Transverse colon (tissue), 4 donors: ENCODE results near the gene CRNN. TPM values are rescaled to one million over a fixed set of nuclear protein-coding genes. Genes with fewer than 3 reads are reported as not detected.

Source experiments
- DNase-seq: peaks from one replicate; pipeline ENCODE4 v3.0.0-alpha.2; 2019
- H3K27ac ChIP-seq, 4 donors: fragments of 200-600 bp; sonication (generic); 2 replicates each; pipeline ENCODE4 v1.5.1; 2016 to 2018; ENCODE audit warnings: inconsistent platforms in 4 of 4
- H3K27me3 ChIP-seq: fragments of 200-600 bp; sonication (generic); 2 replicates; pipeline ENCODE4 v1.5.1; 2017; ENCODE audit warnings: inconsistent platforms
- H3K36me3 ChIP-seq, 4 donors: fragments of 200-600 bp; sonication (generic); 2 replicates each; pipeline ENCODE4 v1.5.1; 2017 to 2019; ENCODE audit warnings: inconsistent platforms in 4 of 4
- H3K4me1 ChIP-seq, 4 donors: fragments of 200-600 bp; sonication (generic); 2 replicates each; pipeline ENCODE4 v1.5.1; 2017 to 2020; ENCODE audit warnings: inconsistent platforms in 4 of 4
- H3K4me3 ChIP-seq, 4 donors: fragments of 200-600 bp; sonication (generic); 1 replicate in 1 of 4; 2 replicates in 3 of 4; pipeline versions ENCODE4 v1.5.1 to v1.6.1; 2017 to 2019; ENCODE audit warnings: inconsistent platforms in 4 of 4
- H3K9me3 ChIP-seq, 2 donors: fragments of 200-600 bp; sonication (generic); 2 replicates each; pipeline ENCODE4 v1.5.1; 2017 to 2019; ENCODE audit warnings: inconsistent platforms in 2 of 2
- CTCF ChIP-seq, 5 experiments: fragments of 200-600 bp in 3 of 5; fragments of 450-650 bp in 2 of 5; sonication (generic) in 3 of 5; IDR thresholded peaks; 1 replicate in 2 of 5; 2 replicates in 3 of 5; pipeline ENCODE4 v1.5.1; 2016 to 2017; ENCODE audit warnings: antibody characterized with exemption in 5 of 5, inconsistent platforms in 3 of 5, mild to moderate bottlenecking in 2 of 5, moderate library complexity in 1 of 5
- EP300 ChIP-seq: sonication (generic); formaldehyde crosslinking; IDR thresholded peaks from one replicate; pipeline ENCODE4 v1.6.1; 2017; ENCODE audit warnings: antibody characterized with exemption, low read depth
- POLR2A ChIP-seq: fragments of 450-650 bp; IDR thresholded peaks from one replicate; pipeline ENCODE4 v1.6.1; 2016; ENCODE audit warnings: antibody characterized with exemption, mild to moderate bottlenecking, moderate library complexity
- POLR2AphosphoS5 ChIP-seq, 3 donors: sonication (generic); formaldehyde crosslinking; IDR thresholded peaks; one replicate each; pipeline ENCODE4 v1.6.1; 2016; ENCODE audit warnings: antibody characterized with exemption in 3 of 3
- WGBS, 2 donors: methylation state at CpG; one replicate each; pipeline ENCODE4 v1.1.5; 2018; ENCODE audit warnings: low coverage in 1 of 2; 5-methylcytosine and 5-hydroxymethylcytosine counted together
- in situ Hi-C, 4 donors: fragments of 200-750 bp; cut with MboI; loops; one replicate each; pipeline versions ENCODE4 v1.15.0 to v1.15.1; 2017; ENCODE audit warnings: low sequenced_read_pairs in 3 of 4, low pct_ligation_motif_present in 1 of 4, low pct_unique_long_range_greater_than_20kb in 1 of 4
- intact Hi-C: fragments of 100-400 bp; cut with DNase I; formaldehyde crosslinking; loops from one replicate; pipeline ENCODE4 v1.15.1; 2023; ENCODE audit warnings: low total_unique reads
- total RNA-seq, 4 donors: library from RNA; depleted of rRNA; stranded (reverse); fragments of >200 nt; gene quantifications; one replicate each; pipeline ENCODE4 v1.1.0, GENCODE V29; 2016

The CRNN gene
- total RNA-seq, 4 donors from 2014 or later: not detected

DNA sequence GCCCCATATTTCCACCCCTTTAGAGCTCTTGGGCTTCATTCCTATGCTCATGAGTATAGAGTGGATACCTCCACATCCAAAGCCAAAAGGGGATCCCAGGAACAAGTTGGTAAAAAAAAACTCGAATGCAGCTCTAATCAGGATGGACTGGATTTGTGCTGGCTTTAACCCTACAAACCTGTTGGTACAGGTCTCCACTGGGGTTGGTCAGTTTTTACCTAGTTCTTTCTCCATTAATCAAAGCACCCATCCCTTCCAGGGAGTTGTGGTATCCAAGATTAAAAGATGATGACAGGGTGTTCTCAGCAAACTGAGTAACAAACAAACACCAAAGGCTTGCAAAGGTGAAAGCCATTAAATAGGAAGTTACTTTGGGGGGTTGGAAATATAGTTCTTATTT, 5.9 kb upstream of the CRNN start:
- Histone ChIP-seq H3K27ac (no peak overlapping the region), H3K4me3 (no peak overlapping the region), H3K4me1 (no peaks in the 10 kb centered on the region), H3K9me3 (no peaks in the 10 kb centered on the region), H3K36me3 (no peaks in the 10 kb centered on the region), H3K27me3 (no peaks in the 10 kb centered on the region)
- intact Hi-C loops: no loop called here
- TF ChIP-seq POLR2AphosphoS5 (IDR thresholded peaks at IDR 0.05): no peak
- no peak for TF ChIP-seq EP300
- no peak for TF ChIP-seq POLR2A
- no peak for TF ChIP-seq CTCF (IDR thresholded peaks at IDR 0.05)
- no peak for DNase-seq
- WGBS, 2 donors: 40% methylated on average over 1 of the region's 1 CpG; no CpG with 5 or more reads in 1 of the 2 donors
- in situ Hi-C loops: no loop called here

GRCh38 chr1:152415454-152416227, 1.6 kb upstream of the CRNN start:
- no peaks in the 10 kb centered on the region for H3K9me3 ChIP-seq
- no peaks in the 10 kb centered on the region for H3K27me3 ChIP-seq
- no peak overlapping the region for H3K27ac ChIP-seq
- in situ Hi-C loops: no loop called here
- no peaks in the 10 kb centered on the region for H3K4me1 ChIP-seq
- intact Hi-C loops: no loop called here
- no peaks in the 10 kb centered on the region for H3K36me3 ChIP-seq
- no peak for TF ChIP-seq CTCF (IDR thresholded peaks at IDR 0.05)
- TF ChIP-seq EP300: no peak
- no peak for TF ChIP-seq POLR2A
- TF ChIP-seq POLR2AphosphoS5 (IDR thresholded peaks at IDR 0.05): no peak
- H3K4me3 ChIP-seq: no peak overlapping the region
- WGBS, 2 donors: 89 to 100% methylated on average over 2 to 3 of the region's 3 CpGs
- DNase-seq: no peak

DNA sequence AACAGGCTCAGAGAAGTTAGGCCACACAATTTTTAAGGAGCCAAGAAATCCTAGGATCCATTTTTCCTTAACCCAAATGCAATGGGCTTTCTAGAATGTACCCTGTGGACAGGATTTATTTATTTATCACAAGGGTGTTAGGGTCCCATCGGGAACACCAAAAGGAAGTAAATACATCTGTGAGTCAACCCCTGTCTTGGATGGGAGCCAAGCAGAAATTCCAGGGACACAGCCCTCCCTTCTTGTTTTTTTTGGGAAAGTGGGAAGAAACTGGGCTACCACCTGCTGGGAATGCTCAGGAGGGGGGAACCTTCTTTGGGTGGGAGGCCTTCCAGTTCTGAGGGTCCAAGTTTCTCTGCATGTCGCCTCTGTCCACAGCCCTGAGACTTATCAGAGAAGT, 1.3 kb downstream of the CRNN start:
- H3K4me1 ChIP-seq: no peaks in the 10 kb centered on the region
- H3K27ac ChIP-seq: no peak overlapping the region
- intact Hi-C loops: no loop called here
- TF ChIP-seq EP300 (no peak), POLR2AphosphoS5 (IDR thresholded peaks at IDR 0.05) (no peak), POLR2A (no peak), CTCF (IDR thresholded peaks at IDR 0.05) (no peak)
- in situ Hi-C loops: no loop called here
- DNase-seq: no peak
- no peaks in the 10 kb centered on the region for H3K9me3 ChIP-seq
- no peaks in the 10 kb centered on the region for H3K27me3 ChIP-seq
- 72% methylated on average over 2 of the region's 2 CpGs; no CpG with 5 or more reads in 1 of the 2 donors for WGBS, 2 donors
- no peak overlapping the region for H3K4me3 ChIP-seq
- no peaks in the 10 kb centered on the region for H3K36me3 ChIP-seq

DNA sequence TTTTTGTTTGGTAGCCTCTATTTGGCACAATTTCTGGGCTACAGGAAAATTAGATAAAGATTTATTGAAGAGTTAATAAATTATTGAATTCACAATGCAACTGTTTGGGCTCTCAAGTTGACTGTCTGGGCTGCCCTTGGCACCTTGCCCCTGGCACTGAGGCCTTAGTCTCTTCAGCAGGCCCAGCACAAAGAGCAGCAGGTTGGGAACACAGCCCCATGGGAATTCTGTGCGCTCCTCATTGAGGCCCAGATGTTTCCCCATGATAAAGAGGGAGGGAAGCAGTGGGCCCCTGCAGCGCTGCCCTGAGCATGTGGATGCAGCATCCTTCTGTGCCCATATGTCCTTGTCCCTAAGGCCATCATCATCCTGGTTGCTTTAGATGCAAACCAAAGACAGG, 2.9 kb downstream of the CRNN start:
- Histone ChIP-seq H3K27ac (no peak overlapping the region), H3K27me3 (no peaks in the 10 kb centered on the region), H3K4me1 (no peaks in the 10 kb centered on the region), H3K9me3 (no peaks in the 10 kb centered on the region), H3K4me3 (no peak overlapping the region), H3K36me3 (no peaks in the 10 kb centered on the region)
- TF ChIP-seq POLR2A (no peak), POLR2AphosphoS5 (IDR thresholded peaks at IDR 0.05) (no peak), EP300 (no peak), CTCF (IDR thresholded peaks at IDR 0.05) (no peak)
- no peak for DNase-seq
- in situ Hi-C loops: no loop called here
- intact Hi-C loops: no loop called here
- WGBS, 2 donors: 55% methylated on average over 2 of the region's 2 CpGs; no CpG with 5 or more reads in 1 of the 2 donors
